ENCODE measurements around the gene SFI1.

GRCh38 chr22:31544481-31545480 lies 48.4 kb downstream of the SFI1 start:
- TF ChIP-seq CTCF (conservative IDR thresholded peaks at IDR 0.05; ENCODE audit: low read length) = no peak
- no peak for TF ChIP-seq EZH2phosphoT487 (IDR thresholded peaks at IDR 0.05; ENCODE audit: borderline replicate concordance)

All from Loucy (cell line).